ENCODE results near the gene DENND4B.
"Not testable (repeated sequence)": the region's sequence is repeated elsewhere in the genome, so short reads cannot be mapped to it uniquely, and the experiment has no call there.

Gene DENND4B

GRCh38 chr1:153990468-153991150 is 44.1 kb upstream of the DENND4B start, which contains the start of gene RPS27:
Gene RPS27, plus strand, starts transcription at chr1:153990762. Its CDS starts 35 bp downstream, at chr1:153990797.
- TF ChIP-seq CTCF (IDR thresholded peaks at IDR 0.05; ENCODE audit: insufficient read depth, low read depth, low read length, missing control alignments): no peak
- peak within 1 kb of the TSS; percentile 88 for H3K4me3 ChIP-seq (ENCODE audit: low read length)
- DNase-seq (ENCODE audit: low read depth): peak; percentile 97

GRCh38 chr1:153987621-153988020 is 41.1 kb upstream of the DENND4B start:
- H3K4me3 ChIP-seq (ENCODE audit: low read length): no peak overlapping the region
- TF ChIP-seq CTCF (IDR thresholded peaks at IDR 0.05; ENCODE audit: insufficient read depth, low read depth, low read length, missing control alignments): no peak
- no peak for DNase-seq (ENCODE audit: low read depth)

- peak within 1 kb of the TSS; percentile 63 for H3K4me3 ChIP-seq (ENCODE audit: low read length)
- peak; percentile 89 for DNase-seq (ENCODE audit: low read depth)
Observed at GRCh38 chr1:153985941-153986761, 39.6 kb upstream of the DENND4B start, which contains the start of gene RAB13. Gene RAB13, minus strand, starts transcription at chr1:153986339. Its CDS starts 103 bp downstream, at chr1:153986236.

GRCh38 chr1:153985341-153985912 is 38.9 kb upstream of the DENND4B start:
- TF ChIP-seq CTCF (IDR thresholded peaks at IDR 0.05; ENCODE audit: insufficient read depth, low read depth, low read length, missing control alignments): no peak
- no peak for DNase-seq (ENCODE audit: low read depth)
- peak overlapping the region; percentile 63 for H3K4me3 ChIP-seq (ENCODE audit: low read length)

More at GRCh38 chr1:153985941-153986761, 39.6 kb upstream of the DENND4B start, which contains the start of gene RAB13:
- no peak for TF ChIP-seq CTCF (IDR thresholded peaks at IDR 0.05; ENCODE audit: insufficient read depth, low read depth, low read length, missing control alignments)

- H3K4me3 ChIP-seq (ENCODE audit: low read length): no peak overlapping the region
- TF ChIP-seq CTCF (IDR thresholded peaks at IDR 0.05; ENCODE audit: insufficient read depth, low read depth, low read length, missing control alignments): no peak
- DNase-seq (ENCODE audit: low read depth): no peak
Observed at GRCh38 chr1:153984123-153984894, 37.8 kb upstream of the DENND4B start.

- not testable (repeated sequence) for H3K4me3 ChIP-seq (ENCODE audit: low read length); DNase-seq (ENCODE audit: low read depth)
Observed at GRCh38 chr1:153981735-153982134, 35.2 kb upstream of the DENND4B start.

- not testable (repeated sequence) for DNase-seq (ENCODE audit: low read depth)
Observed at GRCh38 chr1:153979091-153979490, 32.6 kb upstream of the DENND4B start.

More at GRCh38 chr1:153979091-153979490, 32.6 kb upstream of the DENND4B start:
- H3K4me3 ChIP-seq (ENCODE audit: low read length): not testable (repeated sequence)
